Ramos (cell line): ENCODE results near the gene NCKAP5.
"Not testable (repeated sequence)": the region's sequence is repeated elsewhere in the genome, so short reads cannot be mapped to it uniquely, and the experiment has no call there.

Experiments used
- in situ Hi-C: fragments of 300-500 bp; cut with MboI; formaldehyde crosslinking; loops from one replicate; pipeline ENCODE4 v1.14.3; 2022; ENCODE audit warnings: low sequenced_read_pairs; ENCODE audit not compliant: unreplicated experiment

The NCKAP5 gene

DNA sequence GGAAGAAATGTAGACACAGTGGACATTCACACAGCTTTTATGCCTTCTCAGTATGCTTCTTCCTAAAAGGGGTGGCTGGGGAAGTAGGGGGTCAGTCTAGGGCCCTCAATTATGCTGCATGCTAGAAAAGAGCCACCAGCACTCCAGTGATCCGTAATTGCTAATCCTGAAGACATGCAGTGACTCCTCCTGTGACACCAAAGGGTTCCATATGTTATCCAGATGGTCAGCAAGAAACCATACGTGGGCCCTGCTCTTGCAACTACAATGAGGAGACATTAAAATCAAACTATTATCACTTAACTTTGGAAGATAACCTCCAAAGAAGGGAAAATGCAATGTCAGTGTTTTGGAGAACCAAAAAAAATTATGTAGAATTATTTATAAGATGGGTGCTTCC lies 754.8 kb downstream of the NCKAP5 start:
- in situ Hi-C loops, result no loop called here

DNA sequence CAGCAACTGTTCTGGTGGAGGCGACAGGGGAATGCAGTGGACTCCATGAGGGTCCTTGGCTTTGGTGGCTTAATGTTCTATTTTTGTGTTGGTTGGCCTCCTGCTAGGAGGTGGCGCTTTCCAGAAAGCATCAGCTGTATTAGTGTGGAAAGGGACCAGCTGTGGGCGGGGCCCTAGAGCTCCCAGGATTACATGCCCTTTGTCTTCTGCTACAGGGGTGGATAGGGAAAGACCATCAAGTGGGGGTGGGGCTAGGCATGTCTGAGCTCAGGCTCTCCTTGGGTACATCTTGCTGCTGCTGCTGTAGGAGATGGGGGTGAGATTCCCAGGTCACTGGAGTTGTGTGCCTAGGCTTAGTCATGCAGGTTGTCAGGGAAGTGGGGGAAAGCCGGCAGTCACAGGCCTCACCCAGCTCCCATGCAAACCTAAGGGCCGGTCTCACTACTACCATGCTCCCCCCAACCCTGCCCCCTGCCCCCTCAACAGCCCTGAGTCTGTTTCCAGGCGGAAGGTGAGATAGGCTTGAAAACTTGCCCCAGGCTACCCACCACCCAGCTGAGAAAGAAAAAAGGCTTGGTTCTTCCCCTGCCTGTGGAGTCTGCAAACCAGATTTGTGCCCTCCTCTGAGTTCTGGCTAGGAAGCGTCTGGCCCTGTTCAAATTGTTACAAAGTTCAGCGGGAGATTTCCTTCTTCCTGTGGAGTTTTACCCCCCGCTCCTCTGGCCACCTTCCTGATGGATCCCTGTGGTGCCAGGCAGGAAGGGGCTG lies 756.9 kb downstream of the NCKAP5 start:
- in situ Hi-C loops, result no loop called here

DNA sequence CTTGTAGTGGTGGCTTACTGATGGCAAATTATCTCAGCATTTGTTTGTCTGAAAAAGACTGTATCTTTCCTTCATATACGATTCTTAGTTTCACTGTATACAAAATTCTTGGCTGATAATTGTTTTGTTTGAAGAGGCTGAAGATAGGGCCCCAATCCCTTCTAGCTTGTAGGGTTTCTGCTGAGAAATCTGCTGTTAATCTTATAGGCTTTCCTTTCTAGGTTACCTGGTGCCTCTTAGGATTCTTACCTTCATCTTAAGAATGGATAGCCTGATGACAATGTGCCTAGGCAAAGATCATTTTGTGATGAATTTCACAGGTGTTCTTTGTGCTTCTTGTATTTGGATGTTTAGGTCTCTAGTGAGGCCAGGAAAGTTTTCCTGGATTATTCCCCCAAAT lies 758.3 kb downstream of the NCKAP5 start:
- in situ Hi-C loops, result not testable (repeated sequence)

DNA sequence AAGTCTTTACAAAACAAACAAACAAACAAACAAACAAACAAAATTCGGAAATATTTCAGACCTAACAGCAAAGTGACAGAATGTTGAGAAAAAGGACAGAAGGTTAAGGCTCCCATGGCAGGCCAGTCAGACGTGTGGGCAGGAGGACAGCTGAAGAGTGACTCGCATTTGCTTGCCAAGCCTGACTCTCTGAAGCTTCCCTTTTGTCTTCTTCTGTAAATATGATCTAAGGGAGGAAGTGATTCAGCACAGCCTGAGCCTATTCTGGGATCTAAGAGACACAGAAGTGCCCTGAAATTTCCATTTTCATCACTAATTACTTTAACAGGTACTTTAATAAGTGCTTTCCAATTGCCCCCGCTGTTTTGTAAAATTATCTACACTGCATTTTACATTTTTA lies 764.2 kb downstream of the NCKAP5 start:
- in situ Hi-C loops, result no loop called here

DNA sequence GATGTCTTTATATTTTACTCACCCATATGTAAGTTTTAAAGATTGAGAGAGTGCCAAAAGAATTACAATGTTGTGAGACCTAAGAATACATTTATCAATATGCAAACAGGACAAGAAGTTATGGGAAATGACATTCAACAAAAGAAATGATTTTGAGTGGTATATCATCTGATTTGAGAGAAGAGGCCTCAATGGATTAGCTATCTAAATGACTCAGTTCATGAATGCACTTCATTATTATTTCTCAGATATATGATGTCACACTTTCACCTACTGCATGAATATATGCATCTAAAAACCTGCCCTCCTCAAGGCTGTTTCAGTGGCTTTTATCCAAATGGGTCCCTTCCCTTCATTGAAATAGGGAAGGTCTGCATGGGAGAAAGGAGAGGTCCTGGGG lies 769.9 kb downstream of the NCKAP5 start:
- in situ Hi-C loops, result no loop called here

DNA sequence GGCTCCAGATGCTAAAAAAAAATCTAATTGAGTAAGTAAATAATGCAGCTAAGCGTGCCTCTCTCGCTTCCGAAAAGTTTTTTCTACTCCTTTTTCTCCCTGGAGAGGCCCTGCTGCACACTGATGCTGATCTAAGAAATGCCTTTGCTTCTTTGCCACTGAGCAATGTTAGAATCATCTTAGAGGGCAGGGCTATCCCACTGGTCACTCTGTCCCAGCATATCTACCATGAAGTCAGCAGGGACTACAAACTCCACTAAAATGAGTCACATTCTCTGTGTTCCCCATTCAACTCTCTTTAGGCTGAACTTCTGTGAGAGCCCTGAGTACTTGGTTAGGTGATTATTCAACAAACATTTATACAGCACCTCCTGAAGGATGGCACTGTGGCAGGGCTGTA lies 770.7 kb downstream of the NCKAP5 start:
- in situ Hi-C loops, result no loop called here

DNA sequence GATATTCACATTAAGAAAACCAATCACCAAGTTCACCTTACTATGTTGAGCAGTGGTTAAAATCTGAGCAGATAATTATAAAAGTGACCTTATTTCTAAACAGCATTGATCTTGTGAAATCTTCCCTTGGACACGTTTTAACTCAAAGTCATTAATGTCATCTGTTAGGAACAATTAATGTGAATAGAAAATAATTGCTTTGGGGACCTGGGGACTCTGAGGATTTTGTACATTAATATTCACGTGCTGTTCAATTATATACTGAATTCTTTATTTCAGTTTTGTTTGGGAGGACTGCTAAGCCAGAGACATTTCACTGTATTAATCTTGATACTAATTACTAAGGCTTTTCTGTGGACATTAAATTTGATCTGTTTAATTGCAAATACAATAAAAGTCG lies 771.2 kb downstream of the NCKAP5 start:
- in situ Hi-C loops, result no loop called here

DNA sequence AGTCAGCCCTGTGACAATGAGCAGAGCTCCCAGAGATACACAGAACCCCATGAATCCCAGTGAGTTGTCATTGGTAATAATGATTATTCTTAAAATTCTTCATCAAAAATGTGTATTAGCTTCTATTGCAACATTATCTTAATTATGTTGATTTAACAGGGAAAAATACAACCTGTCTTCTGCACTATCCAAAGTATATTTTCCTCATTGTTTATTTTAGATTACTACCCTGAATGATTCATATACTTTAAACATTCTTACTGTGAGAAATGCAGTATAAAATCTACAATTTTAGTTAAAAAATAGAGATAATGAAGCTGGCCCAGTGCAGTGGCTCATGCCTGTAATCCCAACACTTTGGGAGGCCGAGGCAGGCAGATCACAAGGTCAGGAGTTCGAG lies 773.0 kb downstream of the NCKAP5 start:
- in situ Hi-C loops, result no loop called here

DNA sequence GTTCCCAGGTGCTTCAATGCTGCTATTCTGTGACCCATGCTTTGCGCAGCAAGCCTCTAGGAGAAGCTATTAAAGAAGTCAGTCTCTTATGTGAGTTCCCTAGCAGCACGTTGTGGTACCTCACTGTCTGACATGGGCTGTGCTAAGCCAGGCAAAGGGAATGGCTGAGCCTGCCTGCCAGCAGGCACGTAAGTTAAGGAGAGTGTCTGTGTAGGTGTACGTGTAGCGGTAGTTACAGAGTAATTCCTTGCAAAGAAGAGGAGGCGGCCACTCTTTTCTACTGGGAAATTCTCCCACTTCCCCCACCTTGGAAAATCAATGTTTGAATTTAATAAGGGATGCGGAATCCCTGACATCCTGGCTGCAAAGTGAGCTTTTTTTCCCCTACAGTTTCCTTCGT lies 774.7 kb downstream of the NCKAP5 start:
- in situ Hi-C loops, result no loop called here

DNA sequence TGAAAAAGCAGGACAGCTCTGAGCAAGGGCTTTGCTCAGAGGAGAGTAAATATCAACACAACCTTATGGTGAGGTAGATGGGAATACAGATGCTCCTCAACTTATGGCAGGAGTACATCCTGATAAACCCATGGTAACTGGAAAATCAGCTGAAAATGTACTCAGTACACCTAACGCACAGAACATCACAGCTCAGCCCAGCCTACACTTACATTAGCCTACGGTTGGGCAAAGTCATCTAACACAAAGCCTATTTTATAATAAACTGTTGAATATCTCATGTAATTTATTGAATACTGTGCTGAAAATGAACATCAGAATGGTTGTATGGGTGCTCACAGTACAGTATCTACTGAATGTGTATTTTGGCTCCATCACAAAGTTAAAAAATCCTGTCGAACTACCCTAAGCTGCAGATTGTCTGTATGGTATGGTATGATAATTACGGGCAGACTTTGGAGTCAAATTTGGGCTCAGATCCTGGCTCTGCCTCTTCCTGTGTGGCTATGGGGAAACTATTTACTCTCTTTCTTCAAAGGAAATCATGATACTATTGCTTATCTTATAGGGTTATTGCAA lies 778.0 kb downstream of the NCKAP5 start:
- in situ Hi-C loops, result no loop called here

DNA sequence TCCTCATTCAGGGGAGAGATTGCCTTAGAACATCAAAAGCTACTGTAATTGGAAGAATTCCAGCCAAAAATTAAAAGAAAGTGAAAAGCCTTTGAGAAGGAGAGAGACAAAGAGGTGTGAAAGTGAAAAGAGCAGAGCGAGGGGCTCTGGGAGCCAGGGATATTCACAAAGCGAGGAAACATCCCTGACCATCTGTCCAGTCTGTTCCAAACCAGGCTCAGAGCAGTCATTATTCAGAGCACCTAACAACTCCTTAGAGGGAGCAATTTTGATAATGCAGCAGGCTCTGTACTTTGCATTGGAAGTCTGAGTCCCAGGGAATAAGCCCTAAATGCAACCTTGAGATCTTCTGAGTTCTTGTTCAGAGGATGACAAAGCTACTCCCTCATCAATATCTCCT lies 779.2 kb downstream of the NCKAP5 start:
- in situ Hi-C loops, result no loop called here

DNA sequence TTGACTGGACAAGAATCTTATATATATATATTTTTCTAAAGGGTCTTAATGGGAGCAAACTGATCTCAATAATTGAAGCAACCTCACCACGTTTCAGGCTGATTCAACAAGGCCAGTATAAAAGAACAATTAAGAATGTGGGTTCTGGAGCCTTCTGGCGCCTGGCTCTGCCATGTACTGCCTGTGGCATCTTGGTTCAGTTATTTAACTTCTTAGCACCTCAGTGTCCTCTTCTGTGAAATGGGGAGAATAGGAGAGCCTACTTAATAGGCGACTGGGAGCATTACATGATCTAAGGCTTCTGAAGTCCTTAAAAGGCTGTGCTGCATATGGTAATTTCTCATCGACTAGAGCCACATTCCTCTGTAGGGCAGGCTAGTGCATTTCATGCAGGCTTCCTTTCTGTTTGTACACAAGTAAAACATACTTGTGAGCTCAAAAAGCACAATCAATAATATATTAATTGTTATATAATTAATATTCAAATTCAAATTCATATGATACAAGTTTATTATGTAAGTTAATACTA lies 779.9 kb downstream of the NCKAP5 start:
- in situ Hi-C loops, result no loop called here

DNA sequence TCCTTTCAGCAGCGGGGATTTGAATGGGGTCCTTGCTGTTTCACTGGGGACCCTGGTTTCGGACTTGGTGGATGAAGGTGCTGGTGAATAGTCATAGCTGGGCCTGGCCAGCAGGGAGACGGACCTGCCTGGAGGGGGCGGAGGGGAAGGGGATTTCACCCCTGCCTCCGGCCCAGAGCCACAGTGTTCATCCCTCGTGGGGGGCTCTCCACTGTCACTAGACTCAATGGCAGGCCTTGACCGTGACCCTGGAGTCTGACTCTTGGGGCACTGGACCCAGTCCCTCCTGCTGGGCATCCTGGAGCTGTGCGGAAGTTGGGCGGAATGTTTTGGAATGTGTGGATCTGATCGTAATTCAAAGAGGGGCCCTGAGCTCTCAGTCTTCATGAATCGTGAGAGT lies 784.4 kb downstream of the NCKAP5 start:
- in situ Hi-C loops, result no loop called here

DNA sequence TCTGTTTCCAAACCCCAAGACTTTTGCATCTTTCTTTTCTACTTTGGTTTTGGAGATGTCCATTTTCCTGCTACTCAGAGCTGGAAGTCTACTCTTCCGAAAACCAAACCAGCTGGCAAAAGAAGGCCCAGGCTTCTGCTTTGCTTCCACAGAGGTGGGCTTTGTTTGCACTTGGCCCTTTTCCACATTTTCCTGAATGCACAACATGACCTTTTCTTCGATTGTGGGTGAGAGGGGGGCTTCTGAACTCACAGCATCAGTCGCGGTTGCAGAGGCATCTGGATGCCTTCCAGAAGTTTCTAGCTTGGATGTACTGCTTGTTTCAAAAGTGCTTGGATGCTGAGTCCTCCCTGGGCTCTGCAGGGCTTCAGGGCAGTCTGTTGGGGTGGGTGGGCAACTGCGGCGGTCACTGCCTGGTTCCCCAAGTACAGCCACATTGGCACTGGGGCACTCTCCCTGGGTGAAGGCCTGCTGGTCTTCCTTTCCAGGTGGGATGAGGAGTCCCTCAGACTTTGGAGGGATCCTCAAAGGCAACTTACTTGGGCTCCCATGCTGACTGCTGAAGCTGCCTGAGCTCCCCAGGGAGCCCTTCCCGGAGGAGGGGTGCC lies 786.0 kb downstream of the NCKAP5 start:
- in situ Hi-C loops, result no loop called here

DNA sequence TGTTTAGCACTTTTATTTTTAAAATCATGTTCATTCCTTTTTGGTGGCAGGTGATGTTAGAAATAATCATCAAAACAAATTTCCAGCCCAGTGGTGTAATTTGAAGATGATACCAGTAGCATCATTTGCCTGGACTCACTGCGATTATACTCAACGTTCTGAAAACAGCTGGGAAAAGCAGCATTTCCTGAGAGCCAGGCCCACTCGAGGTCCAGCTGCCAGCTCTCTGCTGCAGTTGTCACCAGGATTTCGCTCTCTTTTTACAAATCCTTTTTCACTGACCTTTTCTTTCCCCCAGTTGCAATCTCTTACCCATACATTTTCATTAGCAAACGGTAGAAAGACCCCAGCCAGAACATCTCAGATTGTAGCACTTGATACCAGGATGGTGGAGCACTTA lies 787.6 kb downstream of the NCKAP5 start:
- in situ Hi-C loops, result no loop called here

DNA sequence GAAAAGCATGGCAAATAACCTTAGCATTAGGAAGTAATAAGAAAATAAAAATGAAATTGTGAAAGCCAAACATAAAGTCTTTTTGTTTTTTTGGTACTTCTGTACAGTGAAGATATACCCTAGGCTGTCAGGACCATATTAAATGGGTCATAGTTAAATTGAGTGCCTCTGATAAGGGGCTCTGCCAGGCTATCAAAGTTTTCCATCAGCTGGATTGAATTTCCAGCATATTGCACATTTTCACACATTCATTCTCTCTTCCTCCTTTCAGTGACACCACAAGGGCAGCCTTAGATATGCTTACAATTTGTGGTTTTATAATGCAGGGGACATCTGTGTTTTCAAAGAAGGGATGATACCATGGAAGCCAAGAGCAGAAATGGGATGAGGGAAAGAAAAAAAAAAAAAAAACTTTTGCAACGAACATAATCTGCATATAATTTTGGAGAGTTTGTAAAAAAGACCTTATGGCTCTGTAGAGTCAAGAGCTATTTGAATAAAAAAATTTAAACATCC lies 789.0 kb downstream of the NCKAP5 start:
- in situ Hi-C loops, result no loop called here

DNA sequence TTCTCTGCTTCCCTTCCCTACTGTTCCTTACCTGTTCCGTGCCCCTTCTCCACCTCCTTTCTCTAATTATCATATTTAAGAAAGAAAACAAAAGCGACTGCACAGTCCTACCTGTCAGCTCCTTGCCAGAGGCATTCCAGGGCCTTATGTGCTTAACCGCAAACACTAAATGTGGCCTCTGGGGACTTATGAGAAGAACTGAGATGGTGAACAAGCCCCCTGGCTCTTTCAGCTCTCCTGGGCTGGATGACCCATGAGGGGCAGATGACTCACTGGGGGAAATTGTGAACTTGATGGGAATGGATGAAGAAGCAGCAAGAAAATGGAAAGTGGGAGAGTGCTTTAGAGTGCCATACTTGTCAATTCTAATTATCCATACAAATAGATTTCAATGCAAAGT lies 792.0 kb downstream of the NCKAP5 start:
- in situ Hi-C loops, result no loop called here

DNA sequence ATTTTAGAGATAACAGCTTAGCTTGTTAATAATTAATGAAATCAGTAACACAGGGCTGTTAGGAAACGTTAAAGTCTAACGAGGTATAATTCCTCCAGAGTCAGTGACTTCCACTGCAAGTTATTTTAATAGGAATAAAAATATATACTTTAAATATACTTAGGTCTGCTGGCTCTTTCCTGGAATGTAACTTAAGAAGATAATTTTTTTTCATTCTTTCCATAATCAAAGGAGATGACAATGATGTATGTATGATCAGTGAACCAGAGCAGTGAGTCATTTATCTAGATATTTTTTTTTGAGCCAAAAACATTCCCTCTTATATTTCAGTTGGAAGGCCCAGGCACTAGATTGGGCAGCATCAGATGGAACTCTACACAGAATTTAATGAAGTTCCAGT lies 794.1 kb downstream of the NCKAP5 start:
- in situ Hi-C loops, result no loop called here

DNA sequence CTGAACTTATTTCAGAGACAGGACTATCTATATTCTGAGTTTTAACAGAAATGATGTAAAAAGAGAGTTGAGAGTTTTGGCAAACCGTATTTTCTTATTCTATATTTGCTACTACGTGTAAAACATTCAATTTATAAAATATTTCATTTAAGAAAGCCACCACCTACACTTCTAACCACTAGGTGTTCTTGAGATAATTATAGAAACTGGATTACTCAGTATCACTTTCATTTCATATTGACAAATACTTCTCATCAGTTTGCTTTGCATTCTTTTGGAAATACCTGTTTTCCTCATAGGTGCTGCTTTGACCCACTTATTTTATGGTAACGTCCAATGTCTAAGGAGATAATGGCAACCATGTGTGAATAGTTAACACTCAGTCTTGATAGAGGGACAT lies 794.9 kb downstream of the NCKAP5 start:
- in situ Hi-C loops, result no loop called here

DNA sequence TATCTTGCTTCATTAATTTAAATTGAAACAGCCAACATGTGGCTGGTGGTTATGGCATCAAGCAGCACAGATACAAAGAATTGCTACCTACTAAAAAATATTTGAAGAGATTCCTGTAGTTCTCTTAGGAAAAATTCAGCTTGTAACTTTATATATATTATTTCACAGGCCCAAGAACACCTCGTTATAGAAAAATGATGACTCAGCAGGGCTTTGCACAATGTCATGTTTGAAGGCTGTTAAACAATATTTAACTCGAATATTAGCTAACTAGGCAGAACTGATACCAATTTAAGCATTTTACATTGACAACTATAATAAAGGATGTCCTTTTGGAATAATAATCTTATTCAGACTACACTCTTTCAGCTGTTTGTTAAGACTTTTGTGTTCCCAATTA lies 795.9 kb downstream of the NCKAP5 start:
- in situ Hi-C loops, result no loop called here

DNA sequence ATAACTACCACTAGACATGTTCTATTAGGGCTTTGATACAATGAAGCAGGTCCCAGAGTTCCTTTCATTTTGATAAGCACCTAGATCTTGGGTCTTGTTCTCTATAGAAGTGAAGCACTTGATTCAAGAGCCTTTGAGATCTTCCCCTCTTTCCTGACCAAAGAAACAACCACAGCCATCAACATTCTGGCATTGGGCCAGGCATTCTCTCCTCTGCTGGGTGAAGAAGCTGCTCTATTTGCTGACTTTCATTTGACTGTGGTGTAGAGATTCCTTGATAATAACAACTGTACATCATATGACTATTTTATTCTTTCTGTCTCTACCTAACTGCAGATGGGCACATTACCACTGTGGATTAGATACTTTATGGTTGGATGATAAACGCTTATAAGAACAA lies 801.7 kb downstream of the NCKAP5 start:
- in situ Hi-C loops, result no loop called here
